Measurements from ENCODE around the gene PHACTR1.

GRCh38 chr6:12717356-12717755 is 789 bp downstream of the PHACTR1 start:
- TF ChIP-seq EZH2 (IDR thresholded peaks at IDR 0.05; ENCODE audit: insufficient read depth, poor library complexity, severe bottlenecking) (no peak), EZH2phosphoT487 (IDR thresholded peaks at IDR 0.05; ENCODE audit: insufficient read depth, low read depth) (no peak)

Measured in GM23248 (cell line).